Stomach (tissue), 9 donors: ENCODE data around the gene PPM1G. TPM values are rescaled to one million over a fixed set of nuclear protein-coding genes. Genes with fewer than 3 reads are reported as not detected.

Source experiments
- DNase-seq, 2 donors: peaks; one replicate each; pipeline versions ENCODE4 v3.0.0 to v3.0.0-alpha.2; 2013 to 2019
- H3K27ac ChIP-seq, 5 donors: fragments of 200-600 bp in 4 of 5; sonication (generic) in 4 of 5; one replicate each; pipeline ENCODE4 v1.5.1; 2013 to 2019; ENCODE audit warnings: mild to moderate bottlenecking in 1 of 5, moderate library complexity in 1 of 5
- H3K27me3 ChIP-seq, 3 donors: fragments of 200-600 bp; sonication (generic); one replicate each; pipeline ENCODE4 v1.5.1; 2017 to 2019; ENCODE audit warnings: mixed run types in 1 of 3
- H3K36me3 ChIP-seq, 4 donors: fragments of 200-600 bp; sonication (generic); 1 replicate in 3 of 4; 2 replicates in 1 of 4; pipeline ENCODE4 v1.5.1; 2016 to 2019
- H3K4me1 ChIP-seq, 4 donors: fragments of 200-600 bp; sonication (generic); one replicate each; pipeline ENCODE4 v1.5.1; 2016 to 2019
- H3K4me3 ChIP-seq, 4 donors: fragments of 200-600 bp; sonication (generic) in 3 of 4; one replicate each; pipeline ENCODE4 v1.5.1; 2016 to 2019; ENCODE audit warnings: mild to moderate bottlenecking in 1 of 4
- H3K9me3 ChIP-seq, 4 donors: fragments of 200-600 bp; sonication (generic); one replicate each; pipeline ENCODE4 v1.5.1; 2016 to 2019
- CTCF ChIP-seq, 7 experiments: fragments of 450-650 bp in 4 of 7; fragments of 200-600 bp in 3 of 7; sonication (generic) in 3 of 7; IDR thresholded peaks; one replicate each; pipeline ENCODE4 v1.5.1; 2016 to 2019; ENCODE audit warnings: antibody characterized with exemption in 7 of 7, control low read depth in 2 of 7, mild to moderate bottlenecking in 1 of 7
- EP300 ChIP-seq: sonication (generic); formaldehyde crosslinking; IDR thresholded peaks from one replicate; pipeline ENCODE4 v1.6.1; 2017; ENCODE audit warnings: antibody characterized with exemption
- POLR2A ChIP-seq, 4 donors: fragments of 450-650 bp; IDR thresholded peaks; one replicate each; pipeline ENCODE4 v1.6.1; 2016; ENCODE audit warnings: antibody characterized with exemption in 4 of 4, control low read depth in 2 of 4, mild to moderate bottlenecking in 1 of 4, moderate library complexity in 1 of 4
- POLR2AphosphoS5 ChIP-seq, 3 donors: sonication (generic); formaldehyde crosslinking; IDR thresholded peaks; one replicate each; pipeline ENCODE4 v1.6.1; 2016; ENCODE audit warnings: antibody characterized with exemption in 3 of 3
- WGBS, 5 donors: extraction: QIAGEN DNeasy Blood & Tissue Kit in 3 of 5; methylation state at CpG; one replicate each; pipeline versions ENCODE4 v1.1.5 to v1.1.7; 2013 to 2018; 5-methylcytosine and 5-hydroxymethylcytosine counted together
- intact Hi-C: fragments of 100-400 bp; cut with DNase I; formaldehyde crosslinking; loops from one replicate; pipeline ENCODE4 v1.15.1; 2023; ENCODE audit warnings: low total_unique reads
- polyA plus RNA-seq, 3 donors: library from polyadenylated mRNA; stranded (reverse); fragments of 200-250 nt; gene quantifications; one replicate each; pipeline ENCODE4 v1.2.3, GENCODE V29; 2013
- total RNA-seq, 5 donors: library from RNA; depleted of rRNA; stranded (reverse); fragments of >200 nt; gene quantifications; one replicate each; pipeline versions ENCODE4 v1.1.0 to v1.2.3, GENCODE V29; 2014 to 2016
- donor health status: healthy with polysubstance abuse.
- donor health status: Bipolar disorder and iron deficiency.
- donor health status: healthy.

Gene PPM1G
- total and polyA plus RNA-seq, 8 donors, result 10.5 to 49.8 (median 43.6) TPM

- Histone ChIP-seq H3K27ac (peak overlapping the region in 3 of 5 donors; percentile 91 to 99 (median 95)), H3K4me1 (peaks cover 23 to 46% (median 42%) of the 10 kb centered on the region in 4 donors), H3K27me3 (no peaks in the 10 kb centered on the region), H3K4me3 (peak overlapping the region in 1 of 4 donors; percentile 71), H3K36me3 (peaks cover 55 to 76% (median 73%) of the 10 kb centered on the region in 4 donors), H3K9me3 (no peaks in the 10 kb centered on the region)
- TF ChIP-seq EP300, result no peak
- no peak for TF ChIP-seq CTCF (IDR thresholded peaks at IDR 0.05)
- TF ChIP-seq POLR2A (IDR thresholded peaks at IDR 0.05), result no peak
- TF ChIP-seq POLR2AphosphoS5 (IDR thresholded peaks at IDR 0.05), result no peak
- WGBS, 5 donors, result 66 to 80% (median 71%) methylated on average over 13 to 29 of the region's 29 CpGs
- intact Hi-C loops, result no loop called here
- no peak for DNase-seq
These were observed 31.1 kb downstream of the PPM1G start for GRCh38 chr2:27378096-27378808.

GRCh38 chr2:27377618-27378095 is 31.7 kb downstream of the PPM1G start:
- Histone ChIP-seq H3K36me3 (peaks cover 58 to 77% (median 74%) of the 10 kb centered on the region in 4 donors), H3K4me3 (no peak overlapping the region), H3K27me3 (no peaks in the 10 kb centered on the region), H3K4me1 (peaks cover 23 to 52% (median 48%) of the 10 kb centered on the region in 4 donors), H3K27ac (peak overlapping the region in 1 of 5 donors; percentile 99), H3K9me3 (no peaks in the 10 kb centered on the region)
- WGBS, 5 donors, result 81 to 86% (median 85%) methylated on average over 15 to 18 of the region's 18 CpGs
- no peak for DNase-seq
- intact Hi-C loops, result no loop called here
- TF ChIP-seq POLR2AphosphoS5 (IDR thresholded peaks at IDR 0.05) (peak in 1 of 3 donors; percentile 30), CTCF (IDR thresholded peaks at IDR 0.05) (no peak)

GRCh38 chr2:27376866-27377617 is 32.3 kb downstream of the PPM1G start:
- Histone ChIP-seq H3K4me1 (peaks cover 29 to 58% (median 54%) of the 10 kb centered on the region in 4 donors), H3K27me3 (no peaks in the 10 kb centered on the region), H3K36me3 (peaks cover 58 to 76% (median 71%) of the 10 kb centered on the region in 4 donors), H3K9me3 (no peaks in the 10 kb centered on the region), H3K4me3 (no peak overlapping the region), H3K27ac (no peak overlapping the region)
- WGBS, 5 donors, result 61 to 71% (median 67%) methylated on average over 10 of the region's 10 CpGs
- no peak for DNase-seq
- TF ChIP-seq EP300 (no peak), CTCF (IDR thresholded peaks at IDR 0.05) (no peak), POLR2AphosphoS5 (IDR thresholded peaks at IDR 0.05) (no peak), POLR2A (IDR thresholded peaks at IDR 0.05) (no peak)
- intact Hi-C loops, result no loop called here

GRCh38 chr2:27376151-27376865 is 33.1 kb downstream of the PPM1G start:
- Histone ChIP-seq H3K4me1 (peaks cover 35 to 61% (median 59%) of the 10 kb centered on the region in 4 donors), H3K27me3 (no peaks in the 10 kb centered on the region), H3K27ac (no peak overlapping the region), H3K9me3 (no peaks in the 10 kb centered on the region), H3K4me3 (no peak overlapping the region), H3K36me3 (peaks cover 53 to 68% (median 65%) of the 10 kb centered on the region in 4 donors)
- intact Hi-C loops, result no loop called here
- 75 to 83% (median 77%) methylated on average over 15 to 16 of the region's 16 CpGs for WGBS, 5 donors
- no peak for DNase-seq
- no peak for TF ChIP-seq CTCF (IDR thresholded peaks at IDR 0.05)
- TF ChIP-seq EP300, result no peak
- TF ChIP-seq POLR2AphosphoS5 (IDR thresholded peaks at IDR 0.05), result no peak
- no peak for TF ChIP-seq POLR2A (IDR thresholded peaks at IDR 0.05)
